Neural cell (in vitro differentiated cells): ENCODE data around the gene ARSD. TPM values are rescaled to one million over a fixed set of nuclear protein-coding genes. Genes with fewer than 3 reads are reported as not detected.

Experiments
- H2AFZ ChIP-seq: fragments of 200-600, 300-800 bp; sonication (generic), shearing (Covaris generic); 2 replicates; pipeline ENCODE4 v1.6.0; 2014; ENCODE audit warnings: low read depth, mild to moderate bottlenecking, antibody characterized with exemption, low read length, moderate library complexity
- H3F3A ChIP-seq: fragments of 200-600 bp; shearing (Covaris generic); 2 replicates; pipeline ENCODE4 v1.6.1; 2016; ENCODE audit warnings: mild to moderate bottlenecking, moderate library complexity, mixed read lengths, antibody characterized with exemption, low read length; ENCODE audit not compliant: insufficient read depth, poor library complexity, severe bottlenecking
- H3K27ac ChIP-seq: fragments of 200-600, 300-800 bp; sonication (generic), shearing (Covaris generic); 2 replicates; pipeline ENCODE4 v1.5.1; 2014; ENCODE audit warnings: mild to moderate bottlenecking, low read length, moderate library complexity
- H3K27me3 ChIP-seq: fragments of 300-800, 200-600 bp; sonication (generic), shearing (Covaris generic); 2 replicates; pipeline ENCODE4 v1.6.0; 2014; ENCODE audit warnings: mild to moderate bottlenecking, low read depth, low read length, moderate library complexity; ENCODE audit not compliant: insufficient read depth
- H3K36me3 ChIP-seq: fragments of 300-800, 200-600 bp; sonication (generic), shearing (Covaris generic); 2 replicates; pipeline ENCODE4 v1.5.1; 2014; ENCODE audit warnings: mild to moderate bottlenecking, antibody characterized with exemption, low read length, moderate library complexity; ENCODE audit not compliant: insufficient read depth
- H3K4me2 ChIP-seq: fragments of 300-800, 200-600 bp; sonication (generic), shearing (Covaris generic); 2 replicates; pipeline ENCODE4 v1.6.0; 2014; ENCODE audit warnings: mild to moderate bottlenecking, low read length
- H3K4me3 ChIP-seq: fragments of 300-800, 200-600 bp; sonication (generic), shearing (Covaris generic); 2 replicates; pipeline ENCODE4 v1.5.1; 2014; ENCODE audit warnings: mild to moderate bottlenecking, low read length, moderate library complexity
- H3K79me2 ChIP-seq: fragments of 200-600 bp; shearing (Covaris generic); replicated peaks from 2 replicates; pipeline ENCODE4 v1.6.0; 2014; ENCODE audit warnings: mild to moderate bottlenecking, low read length, moderate library complexity; ENCODE audit not compliant: insufficient read depth
- H3K9ac ChIP-seq: fragments of 300-800, 200-600 bp; sonication (generic), shearing (Covaris generic); 2 replicates; pipeline ENCODE4 v1.6.1; 2016; ENCODE audit warnings: mild to moderate bottlenecking, low read length, mixed read lengths
- H3K9me2 ChIP-seq: fragments of 200-600 bp; shearing (Covaris generic); 2 replicates; pipeline ENCODE4 v1.6.1; 2016; ENCODE audit warnings: mild to moderate bottlenecking, low read length, mixed read lengths; ENCODE audit not compliant: insufficient read depth
- H3K9me3 ChIP-seq: fragments of 200-600, 300-800 bp; sonication (generic), shearing (Covaris generic); 2 replicates; pipeline ENCODE4 v1.6.1; 2016; ENCODE audit warnings: mild to moderate bottlenecking, mixed run types, low read length, moderate library complexity, mixed read lengths
- H4K20me1 ChIP-seq: fragments of 200-600 bp; shearing (Covaris generic); 2 replicates; pipeline ENCODE4 v1.6.1; 2016; ENCODE audit warnings: mild to moderate bottlenecking, mixed run types; ENCODE audit not compliant: insufficient read depth
- EP300 ChIP-seq: fragments of 450-650 bp; conservative IDR thresholded peaks from 2 replicates; pipeline ENCODE4 v1.6.1; 2014; ENCODE audit warnings: antibody characterized with exemption, mild to moderate bottlenecking, moderate library complexity; ENCODE audit not compliant: poor library complexity, severe bottlenecking
- EZH2 ChIP-seq: fragments of 200-600, 300-800 bp; shearing (Covaris generic), sonication (generic); IDR thresholded peaks from 2 replicates; pipeline ENCODE4 v1.6.1; 2014; ENCODE audit warnings: antibody characterized with exemption, low read length, borderline replicate concordance, mild to moderate bottlenecking; ENCODE audit not compliant: insufficient read depth, poor library complexity, severe bottlenecking
- MXI1 ChIP-seq: fragments of 450-650 bp; conservative IDR thresholded peaks from 2 replicates; pipeline ENCODE4 v1.6.1; 2014; ENCODE audit warnings: antibody characterized with exemption, mild to moderate bottlenecking; ENCODE audit not compliant: poor library complexity, severe bottlenecking
- POLR2AphosphoS5 ChIP-seq: IDR thresholded peaks from 2 replicates; pipeline ENCODE4 v1.6.1; 2012
- RAD21 ChIP-seq: fragments of 450-650 bp; conservative IDR thresholded peaks from 2 replicates; pipeline ENCODE4 v1.6.1; 2014; ENCODE audit warnings: antibody characterized with exemption, mild to moderate bottlenecking, moderate library complexity
- REST ChIP-seq: IDR thresholded peaks from 2 replicates; pipeline ENCODE4 v1.6.1; 2012; ENCODE audit warnings: borderline replicate concordance
- SMC3 ChIP-seq: fragments of 450-650 bp; conservative IDR thresholded peaks from 2 replicates; pipeline ENCODE4 v1.6.1; 2014; ENCODE audit warnings: antibody characterized with exemption, mild to moderate bottlenecking, moderate library complexity; ENCODE audit not compliant: poor library complexity
- TAF1 ChIP-seq: IDR thresholded peaks from 2 replicates; pipeline ENCODE4 v1.6.1; 2012; ENCODE audit warnings: low read depth
- polyA plus RNA-seq: library from polyadenylated mRNA; depleted of rRNA; stranded (reverse); fragments of >200 nt; gene quantifications from 2 replicates; pipeline ENCODE4 v1.2.3, GENCODE V29; 2014
- TF ChIP-seq, protein P1 (sequence below): fragments of 450-650 bp; IDR thresholded peaks from 2 replicates; pipeline ENCODE4 v1.5.1; 2014; ENCODE audit warnings: antibody characterized with exemption, mild to moderate bottlenecking, moderate library complexity; ENCODE audit not compliant: poor library complexity, severe bottlenecking

Gene ARSD
- polyA plus RNA-seq, 1 donor from 2014 or later, result 4.7 TPM

- Histone ChIP-seq H3K27ac (no peak overlapping the region), H3K27me3 (no peaks in the 10 kb centered on the region), H3K4me2 (no peak overlapping the region), H4K20me1 (no peaks in the 10 kb centered on the region), H3K9ac (no peak overlapping the region), H3F3A (no peaks in the 10 kb centered on the region), H3K36me3 (no peaks in the 10 kb centered on the region), H2AFZ (no peak overlapping the region), H3K9me3 (no peaks in the 10 kb centered on the region), H3K9me2 (no peaks in the 10 kb centered on the region), H3K79me2 (no peaks in the 10 kb centered on the region), H3K4me3 (no peak overlapping the region)
- no peak for TF ChIP-seq MXI1
- no peak for TF ChIP-seq TAF1
- TF ChIP-seq, protein P1, sequence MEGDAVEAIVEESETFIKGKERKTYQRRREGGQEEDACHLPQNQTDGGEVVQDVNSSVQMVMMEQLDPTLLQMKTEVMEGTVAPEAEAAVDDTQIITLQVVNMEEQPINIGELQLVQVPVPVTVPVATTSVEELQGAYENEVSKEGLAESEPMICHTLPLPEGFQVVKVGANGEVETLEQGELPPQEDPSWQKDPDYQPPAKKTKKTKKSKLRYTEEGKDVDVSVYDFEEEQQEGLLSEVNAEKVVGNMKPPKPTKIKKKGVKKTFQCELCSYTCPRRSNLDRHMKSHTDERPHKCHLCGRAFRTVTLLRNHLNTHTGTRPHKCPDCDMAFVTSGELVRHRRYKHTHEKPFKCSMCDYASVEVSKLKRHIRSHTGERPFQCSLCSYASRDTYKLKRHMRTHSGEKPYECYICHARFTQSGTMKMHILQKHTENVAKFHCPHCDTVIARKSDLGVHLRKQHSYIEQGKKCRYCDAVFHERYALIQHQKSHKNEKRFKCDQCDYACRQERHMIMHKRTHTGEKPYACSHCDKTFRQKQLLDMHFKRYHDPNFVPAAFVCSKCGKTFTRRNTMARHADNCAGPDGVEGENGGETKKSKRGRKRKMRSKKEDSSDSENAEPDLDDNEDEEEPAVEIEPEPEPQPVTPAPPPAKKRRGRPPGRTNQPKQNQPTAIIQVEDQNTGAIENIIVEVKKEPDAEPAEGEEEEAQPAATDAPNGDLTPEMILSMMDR, result no peak
- no peak for TF ChIP-seq SMC3
- TF ChIP-seq RAD21, result no peak
- no peak for TF ChIP-seq EZH2
- TF ChIP-seq REST, result no peak
- no peak for TF ChIP-seq POLR2AphosphoS5
These were observed 16.0 kb downstream of the ARSD start for GRCh38 chrX:2913118-2913517.

GRCh38 chrX:2910109-2910508 is 19.0 kb downstream of the ARSD start:
- H3K4me3 ChIP-seq, result no peak overlapping the region
- H3K9ac ChIP-seq, result no peak overlapping the region
- no peaks in the 10 kb centered on the region for H3F3A ChIP-seq
- no peak overlapping the region for H3K27ac ChIP-seq
- H3K4me2 ChIP-seq, result no peak overlapping the region
- H3K9me2 ChIP-seq, result no peaks in the 10 kb centered on the region
- no peaks in the 10 kb centered on the region for H4K20me1 ChIP-seq
- no peaks in the 10 kb centered on the region for H3K9me3 ChIP-seq
- H3K36me3 ChIP-seq, result no peaks in the 10 kb centered on the region
- H2AFZ ChIP-seq, result no peak overlapping the region
- TF ChIP-seq MXI1 (no peak), REST (no peak), EZH2 (no peak), EP300 (no peak), TAF1 (no peak), RAD21 (no peak), POLR2AphosphoS5 (no peak), SMC3 (no peak)
- TF ChIP-seq, protein P1, result no peak
- H3K79me2 ChIP-seq, result no peaks in the 10 kb centered on the region
- H3K27me3 ChIP-seq, result no peaks in the 10 kb centered on the region
